ENCODE data around the gene CHST5. TPM values are rescaled to one million over a fixed set of nuclear protein-coding genes. Genes with fewer than 3 reads are reported as not detected.

The CHST5 gene
- total RNA-seq, 1 donor from 2014 or later = not detected

Other genes with a start within 250 kb of the CHST5 start
- gene CFDP1, start 102.6 kb downstream of the CHST5 start, total RNA-seq = 51.0 and 55.1 TPM in 2 replicates
- gene TMEM170A, start 71.4 kb downstream of the CHST5 start, total RNA-seq = 25.1 and 49.3 TPM in 2 replicates
- gene CHST6, start 40.7 kb downstream of the CHST5 start, total RNA-seq = 1.5 and 2.1 TPM in 2 replicates
- gene TMEM231, start 20.1 kb upstream of the CHST5 start, total RNA-seq = 15.0 and 19.2 TPM in 2 replicates
- gene GABARAPL2, start 30.3 kb upstream of the CHST5 start, total RNA-seq = 33.1 and 34.6 TPM in 2 replicates
- 55.0 and 59.7 TPM in 2 replicates for gene ADAT1, start 87.2 kb upstream of the CHST5 start, total RNA-seq
- 213 and 222 TPM in 2 replicates for gene KARS1, start 111.6 kb upstream of the CHST5 start, total RNA-seq
- gene TERF2IP, start 111.7 kb upstream of the CHST5 start, total RNA-seq = 39.0 and 49.8 TPM in 2 replicates
- gene CPHXL2, start 140.9 kb upstream of the CHST5 start, total RNA-seq = not detected in 2 replicates
- gene DUXB, start 165.4 kb upstream of the CHST5 start, total RNA-seq = not detected in 2 replicates
- gene CPHXL, start 190.4 kb upstream of the CHST5 start, total RNA-seq = not detected in 2 replicates

Data from pulmonary artery endothelial cell (primary cell).